GM23248 (cell line): ENCODE measurements around the gene PCP4.

Experiments
- EZH2 ChIP-seq: fragments of 200-600 bp; sonication (generic); IDR thresholded peaks from 2 replicates; pipeline ENCODE4 v1.6.1; 2018; ENCODE audit warnings: antibody characterized with exemption, mild to moderate bottlenecking; ENCODE audit not compliant: insufficient read depth, poor library complexity, severe bottlenecking
- EZH2phosphoT487 ChIP-seq: fragments of 200-600 bp; sonication (generic); IDR thresholded peaks from 2 replicates; pipeline ENCODE4 v1.6.1; 2018; ENCODE audit warnings: antibody characterized with exemption, moderate library complexity, mild to moderate bottlenecking, low read depth; ENCODE audit not compliant: insufficient read depth

DNA sequence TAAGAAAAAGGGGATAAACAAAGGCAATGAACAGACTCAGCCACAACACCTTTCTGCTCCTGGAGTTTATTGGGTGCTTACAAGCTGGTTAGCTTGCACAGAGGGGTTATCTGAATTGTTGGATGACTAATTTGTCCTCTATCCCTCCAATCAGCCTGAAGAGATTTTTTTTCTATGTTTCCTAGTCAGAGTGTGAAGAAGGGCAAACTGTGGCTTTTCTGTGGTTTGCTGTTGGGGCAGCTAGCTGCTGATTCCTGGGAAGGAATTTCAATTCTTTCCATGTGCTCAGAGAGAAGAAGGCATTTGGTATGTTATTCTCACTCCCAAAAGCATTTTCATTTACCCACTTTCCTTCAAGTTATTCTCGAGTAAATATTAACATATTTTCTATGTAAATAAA is 48.6 kb downstream of the PCP4 start:
- TF ChIP-seq EZH2 (no peak), EZH2phosphoT487 (no peak)
